T-cell (primary cell): ENCODE data around the gene TMEFF1. TPM values are rescaled to one million over a fixed set of nuclear protein-coding genes. Genes with fewer than 3 reads are reported as not detected.

Source experiments
- ATAC-seq, 4 experiments: fragments of 200-7000 bp in 3 of 4; fragments of 150-1000 bp in 1 of 4; cut with Tn5 transposase; replicated peaks in 1 of 4; 1 replicate in 3 of 4; 2 replicates in 1 of 4; pipeline ENCODE4 v1.10.0; 2021; ENCODE audit warnings: moderate library complexity in 3 of 4, mild to moderate bottlenecking in 2 of 4, moderate number of reproducible peaks in 1 of 4
- CTCF ChIA-PET, 2 donors: fragments of 300-600 bp; sonication (Branson Sonifier 250); formaldehyde crosslinking; loops; one replicate each; lab custom pipeline; 2022; ENCODE audit warnings: antibody characterized with exemption in 2 of 2; lab: Charles Lee
- POLR2A ChIA-PET, 2 donors: fragments of 300-600 bp; sonication (Branson Sonifier 250); formaldehyde crosslinking; loops; one replicate each; lab custom pipeline; 2022; ENCODE audit warnings: antibody characterized with exemption in 2 of 2; lab: Charles Lee
- DNase-seq, 35 experiments: peaks; one replicate each; pipeline versions ENCODE4 v3.0.0 to v3.0.0-alpha.2; 2013 to 2023
- H3K27ac ChIP-seq: one replicate; pipeline ENCODE4 v1.5.1; 2013; ENCODE audit warnings: low read length
- H3K27me3 ChIP-seq, 2 experiments: replicated peaks in 1 of 2; 1 replicate in 1 of 2; 2 replicates in 1 of 2; pipeline versions ENCODE4 v1.6.1 to v1.7.0; 2013; ENCODE audit warnings: low read length in 1 of 2, mixed read lengths in 1 of 2; ENCODE audit not compliant: control insufficient read depth in 2 of 2, insufficient read depth in 2 of 2; ENCODE audit errors: extremely low read depth in 1 of 2
- H3K36me3 ChIP-seq, 2 donors: 1 replicate in 1 of 2; 2 replicates in 1 of 2; pipeline versions ENCODE4 v1.6.1 to v1.7.0; 2013; ENCODE audit warnings: low read length in 1 of 2; ENCODE audit not compliant: control insufficient read depth in 2 of 2, insufficient read depth in 1 of 2; ENCODE audit errors: extremely low read depth in 1 of 2
- H3K4me1 ChIP-seq, 2 experiments: 1 replicate in 1 of 2; 2 replicates in 1 of 2; pipeline versions ENCODE4 v1.6.1 to v1.7.0; 2013; ENCODE audit warnings: low read length in 2 of 2, mixed read lengths in 1 of 2; ENCODE audit not compliant: insufficient read depth in 2 of 2, control insufficient read depth in 1 of 2; ENCODE audit errors: extremely low read depth in 1 of 2
- H3K4me3 ChIP-seq, 2 donors: 1 replicate in 1 of 2; 2 replicates in 1 of 2; pipeline versions ENCODE4 v1.5.1 to v1.7.0; 2013; ENCODE audit warnings: mild to moderate bottlenecking in 2 of 2, low read length in 1 of 2, moderate library complexity in 1 of 2; ENCODE audit not compliant: control insufficient read depth in 1 of 2; ENCODE audit errors: extremely low read depth in 1 of 2
- H3K9me3 ChIP-seq: 2 replicates; pipeline ENCODE4 v1.7.0; 2013
- H3K27ac Mint-ChIP-seq, 2 donors: one replicate each; pipeline ENCODE4 v1.8.0; 2020 to 2021; ENCODE audit warnings: mild to moderate bottlenecking in 2 of 2, mixed read lengths in 2 of 2
- H3K27me3 Mint-ChIP-seq, 2 donors: one replicate each; pipeline ENCODE4 v1.8.0; 2021 to 2022; ENCODE audit warnings: mixed read lengths in 2 of 2
- H3K36me3 Mint-ChIP-seq: one replicate; pipeline ENCODE4 v1.8.0; 2021; ENCODE audit warnings: mixed read lengths
- H3K4me1 Mint-ChIP-seq, 3 donors: one replicate each; pipeline ENCODE4 v1.8.0; 2020 to 2022; ENCODE audit warnings: mixed read lengths in 3 of 3, mild to moderate bottlenecking in 1 of 3
- H3K4me3 Mint-ChIP-seq, 3 donors: one replicate each; pipeline ENCODE4 v1.8.0; 2020 to 2022; ENCODE audit warnings: mild to moderate bottlenecking in 3 of 3, mixed read lengths in 3 of 3, moderate library complexity in 3 of 3
- H3K9me3 Mint-ChIP-seq, 3 donors: one replicate each; pipeline ENCODE4 v1.8.0; 2020 to 2022; ENCODE audit warnings: mixed read lengths in 3 of 3
- WGBS: methylation state at CpG from one replicate; pipeline ENCODE4 v1.1.5; 2013; ENCODE audit warnings: missing lambda C conversion rate; ENCODE audit not compliant: insufficient coverage; 5-methylcytosine and 5-hydroxymethylcytosine counted together
- total RNA-seq, 35 experiments: library from RNA in 6 of 35; stranded (reverse) in 6 of 35; fragments of 120-200 nt in 1 of 35; gene quantifications; one replicate each; pipeline versions ENCODE4 v1.2.1 to v1.2.4 and lab custom pipeline; 2013 to 2026

TMEFF1 gene
- total RNA-seq, 5 donors from 2014 or later (not counting 1 experiment from before 2014, with no cell fraction given): 0.22 to 0.26 TPM; not detected in 3

GRCh38 chr9:100591139-100591538, 118.2 kb downstream of the TMEFF1 start:
- H3K36me3 ChIP-seq: no peaks in the 10 kb centered on the region
- CTCF ChIA-PET: no interaction called here
- Mint-ChIP-seq H3K4me1 (peaks cover 0 to 5% (median 4%) of the 10 kb centered on the region in 3 donors), H3K4me3 (no peak overlapping the region), H3K27me3 (no peaks in the 10 kb centered on the region), H3K36me3 (no peaks in the 10 kb centered on the region), H3K9me3 (no peaks in the 10 kb centered on the region), H3K27ac (no peak overlapping the region)
- H3K27me3 ChIP-seq: peaks cover 0 to under 1% of the 10 kb centered on the region in 2 experiments
- POLR2A ChIA-PET: interaction anchor here in 1 of 2 donors (0.5 kb wide), 1 partner anchor 1368 kb away, joined by 3 read pairs; no protein-coding TSS in a partner anchor
- H3K4me1 ChIP-seq: no peaks in the 10 kb centered on the region
- no peak overlapping the region for H3K4me3 ChIP-seq
- no peaks in the 10 kb centered on the region for H3K9me3 ChIP-seq
- no peak overlapping the region for H3K27ac ChIP-seq
- ATAC-seq (no peak), DNase-seq (no peak)
- WGBS: 92% methylated on average over 6 of the region's 6 CpGs

- no peak overlapping the region for H3K27ac Mint-ChIP-seq
- Histone ChIP-seq H3K36me3 (no peaks in the 10 kb centered on the region), H3K4me1 (no peaks in the 10 kb centered on the region), H3K27me3 (no peaks in the 10 kb centered on the region), H3K9me3 (no peaks in the 10 kb centered on the region), H3K4me3 (no peak overlapping the region), H3K27ac (no peak overlapping the region)
- H3K27me3 Mint-ChIP-seq: no peaks in the 10 kb centered on the region
- no peak for ATAC-seq
- H3K4me3 Mint-ChIP-seq: no peak overlapping the region
- 59% methylated on average over 3 of the region's 5 CpGs for WGBS
- H3K9me3 Mint-ChIP-seq: no peaks in the 10 kb centered on the region
- no peak for DNase-seq
- CTCF ChIA-PET: no interaction called here
- H3K4me1 Mint-ChIP-seq: peaks cover 0 to 7% (median 6%) of the 10 kb centered on the region in 3 donors
- H3K36me3 Mint-ChIP-seq: no peaks in the 10 kb centered on the region
- POLR2A ChIA-PET: interaction anchor here in 1 of 2 donors (0.5 kb wide), 1 partner anchor 1369 kb away, joined by 3 read pairs; no protein-coding TSS in a partner anchor
Observed at GRCh38 chr9:100591639-100592412, 118.9 kb downstream of the TMEFF1 start.

- Mint-ChIP-seq H3K4me1 (peaks cover 18 to 28% (median 27%) of the 10 kb centered on the region in 3 donors), H3K36me3 (no peaks in the 10 kb centered on the region), H3K27me3 (no peaks in the 10 kb centered on the region), H3K27ac (peak overlapping the region; percentile 5 to 30), H3K9me3 (no peaks in the 10 kb centered on the region), H3K4me3 (no peak overlapping the region)
- Histone ChIP-seq H3K27me3 (no peaks in the 10 kb centered on the region), H3K36me3 (no peaks in the 10 kb centered on the region), H3K9me3 (no peaks in the 10 kb centered on the region), H3K4me3 (no peak overlapping the region), H3K4me1 (peaks cover 6 to 16% of the 10 kb centered on the region in 2 experiments), H3K27ac (no peak overlapping the region)
- DNase-seq (peak in 2 of 35 experiments; percentile 13 to 67), ATAC-seq (no peak)
- no CpG with 5 or more reads among the region's 3 CpGs for WGBS
- ChIA-PET POLR2A (no interaction called here), CTCF (interaction anchor here (0.6 to 1.2 kb wide), 6 partner anchors 26 to 1413 kb away, joined by 3 to 4 read pairs (median 3); partner anchors contain the start of genes MRPL50 (in 1 of the 2) and ZNF189 (in 1 of the 2))
Observed at GRCh38 chr9:100595391-100596199, 122.6 kb downstream of the TMEFF1 start.

GRCh38 chr9:100597236-100597635, 124.3 kb downstream of the TMEFF1 start:
- Mint-ChIP-seq H3K9me3 (no peaks in the 10 kb centered on the region), H3K4me3 (peak overlapping the region in 1 of 3 donors; percentile 68), H3K4me1 (peaks cover 18 to 28% (median 28%) of the 10 kb centered on the region in 3 donors), H3K27ac (peak overlapping the region in 1 of 2 donors; percentile 73), H3K27me3 (no peaks in the 10 kb centered on the region), H3K36me3 (no peaks in the 10 kb centered on the region)
- Histone ChIP-seq H3K27me3 (no peaks in the 10 kb centered on the region), H3K9me3 (no peaks in the 10 kb centered on the region), H3K4me3 (no peak overlapping the region), H3K4me1 (peaks cover 6 to 16% of the 10 kb centered on the region in 2 experiments), H3K27ac (no peak overlapping the region), H3K36me3 (no peaks in the 10 kb centered on the region)
- CTCF ChIA-PET: interaction anchor here (0.6 kb wide), 2 partner anchors 158 to 239 kb away, joined by 3 to 5 read pairs; no protein-coding TSS in a partner anchor
- ATAC-seq (no peak), DNase-seq (no peak)
- no CpG with 5 or more reads among the region's 6 CpGs for WGBS
- POLR2A ChIA-PET: interaction anchor here in 1 of 2 donors (0.6 kb wide), 1 partner anchor 333 kb away, joined by 6 read pairs; no protein-coding TSS in a partner anchor

GRCh38 chr9:100598641-100599145, 125.7 kb downstream of the TMEFF1 start:
- no peaks in the 10 kb centered on the region for H3K9me3 Mint-ChIP-seq
- H3K36me3 Mint-ChIP-seq: no peaks in the 10 kb centered on the region
- peak; percentile 85 to 92 (median 91) for ATAC-seq
- peaks cover 18 to 28% (median 28%) of the 10 kb centered on the region in 3 donors for H3K4me1 Mint-ChIP-seq
- Histone ChIP-seq H3K27me3 (no peaks in the 10 kb centered on the region), H3K27ac (peak overlapping the region; percentile 72), H3K36me3 (no peaks in the 10 kb centered on the region), H3K4me1 (peaks cover 6 to 16% of the 10 kb centered on the region in 2 experiments), H3K4me3 (peak overlapping the region; percentile 58 to 79), H3K9me3 (no peaks in the 10 kb centered on the region)
- WGBS: under 1% methylated on average over 34 of the region's 41 CpGs
- ChIA-PET POLR2A (no interaction called here), CTCF (interaction anchor here in 1 of 2 donors (4.1 kb wide), 1 partner anchor 713 kb away, joined by 19 read pairs; no protein-coding TSS in a partner anchor)
- no peaks in the 10 kb centered on the region for H3K27me3 Mint-ChIP-seq
- H3K4me3 Mint-ChIP-seq: peak overlapping the region; percentile 68 to 80 (median 78)
- peak; percentile 63 to 90 (median 75) for DNase-seq
- H3K27ac Mint-ChIP-seq: peak overlapping the region; percentile 9 to 73
